Hepatic stellate cell (primary cell): ENCODE data around the gene TLE4.

Experiments used
- DNase-seq: peaks from one replicate; pipeline ENCODE4 v3.0.0; 2011; ENCODE audit warnings: low spot score

Gene TLE4

DNA sequence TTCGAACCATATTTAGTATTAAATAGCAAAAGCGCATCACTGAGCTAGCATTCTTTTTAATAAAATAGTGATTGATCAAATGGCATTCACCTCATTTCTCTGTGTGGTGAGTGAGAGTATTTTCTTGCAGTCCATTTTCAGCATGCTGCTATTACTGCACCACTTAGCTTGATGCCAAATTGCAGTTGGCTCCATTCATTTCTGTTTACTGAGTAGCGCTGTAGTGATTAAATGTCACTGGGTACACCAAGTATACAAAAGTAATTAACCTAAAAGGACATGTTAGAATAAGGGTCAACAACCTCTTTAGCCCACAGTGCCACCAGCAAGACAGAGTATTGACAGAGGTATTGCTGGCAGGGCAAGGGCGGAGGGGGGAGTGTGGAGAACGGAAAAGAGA, 122.0 kb downstream of the TLE4 start:
- DNase-seq = no peak

- no peak for DNase-seq
These were observed 122.4 kb downstream of the TLE4 start for GRCh38 chr9:79694208-79694607.

- peak; percentile 72 for DNase-seq
These were observed 123.1 kb downstream of the TLE4 start for GRCh38 chr9:79694676-79695400.

GRCh38 chr9:79695531-79696175, 123.9 kb downstream of the TLE4 start:
- DNase-seq = no peak

DNA sequence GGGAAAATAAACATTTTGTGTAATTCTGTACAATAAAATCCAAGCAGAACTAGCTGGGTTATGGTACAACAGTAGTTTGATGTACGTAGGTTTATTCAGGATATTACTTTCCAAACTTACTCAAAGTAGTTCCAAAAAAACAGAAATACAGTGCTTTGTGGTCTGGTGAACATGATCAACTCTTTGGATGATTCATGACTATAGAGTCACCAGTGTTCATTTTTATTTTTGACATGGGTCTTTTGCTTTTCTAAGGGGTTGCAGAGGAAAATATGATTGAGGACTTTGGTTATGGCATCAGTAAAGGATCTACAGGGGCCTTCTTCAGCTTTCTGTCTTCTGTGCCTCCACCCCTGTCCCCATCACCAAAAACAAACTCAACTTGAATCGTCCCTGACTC, 127.2 kb downstream of the TLE4 start:
- no peak for DNase-seq

- no peak for DNase-seq
These were observed 127.7 kb downstream of the TLE4 start for GRCh38 chr9:79699479-79699878.

- DNase-seq = no peak
These were observed 129.0 kb downstream of the TLE4 start for GRCh38 chr9:79700607-79701360.

- no peak for DNase-seq
These were observed 129.9 kb downstream of the TLE4 start for GRCh38 chr9:79701651-79702050.

- DNase-seq = no peak
These were observed 133.9 kb downstream of the TLE4 start for GRCh38 chr9:79705704-79706103.

DNA sequence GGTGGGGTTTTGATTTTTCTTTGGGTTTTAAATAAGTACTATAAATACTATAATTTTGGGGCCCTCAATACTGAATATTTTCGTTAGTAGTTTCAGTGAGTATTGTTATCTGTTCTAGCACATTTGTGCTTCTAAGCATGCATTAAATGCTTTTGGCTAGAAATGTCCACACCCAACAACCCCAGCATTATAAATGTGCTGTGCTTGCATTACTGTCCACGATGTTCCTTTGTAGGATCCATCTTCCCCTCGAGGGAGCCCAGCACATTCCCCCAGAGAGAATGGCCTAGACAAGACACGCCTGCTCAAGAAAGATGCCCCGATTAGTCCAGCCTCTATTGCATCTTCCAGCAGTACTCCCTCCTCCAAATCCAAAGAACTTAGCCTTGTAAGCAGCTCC, 134.7 kb downstream of the TLE4 start:
- no peak for DNase-seq

DNA sequence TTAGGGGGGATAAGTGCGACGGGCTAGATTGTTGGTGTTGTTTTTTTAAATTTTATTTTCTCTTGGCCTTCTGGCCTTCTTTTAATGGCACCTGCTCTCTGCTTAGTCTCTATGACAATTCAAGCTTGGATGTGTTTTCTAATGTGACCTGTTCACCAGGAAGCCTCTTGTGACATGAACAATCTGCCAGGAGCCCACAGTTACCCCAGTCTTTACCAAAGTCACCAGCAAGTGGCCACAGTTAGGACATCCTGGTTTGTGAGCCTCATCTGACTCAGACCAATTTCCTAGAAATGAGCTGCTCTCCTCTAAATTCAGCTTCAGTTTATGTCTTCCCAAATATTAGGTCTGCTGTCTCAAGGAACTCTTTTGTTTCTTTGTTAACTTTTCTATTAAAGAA, 135.8 kb downstream of the TLE4 start:
- DNase-seq = no peak

DNA sequence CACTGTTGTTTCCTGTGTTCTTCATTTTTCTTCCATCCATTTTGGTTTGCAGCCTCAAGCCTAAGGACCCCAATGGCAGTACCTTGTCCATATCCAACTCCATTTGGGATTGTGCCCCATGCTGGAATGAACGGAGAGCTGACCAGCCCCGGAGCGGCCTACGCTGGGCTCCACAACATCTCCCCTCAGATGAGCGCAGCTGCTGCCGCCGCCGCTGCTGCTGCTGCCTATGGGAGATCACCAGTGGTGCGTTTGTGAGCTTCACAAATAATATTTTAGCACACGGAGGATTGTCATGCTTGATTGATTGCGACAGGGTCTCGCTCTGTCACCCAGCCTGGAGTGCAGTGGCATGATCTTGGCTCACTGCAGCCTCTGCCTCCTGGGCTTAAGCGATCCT, 136.8 kb downstream of the TLE4 start:
- DNase-seq = no peak

DNA sequence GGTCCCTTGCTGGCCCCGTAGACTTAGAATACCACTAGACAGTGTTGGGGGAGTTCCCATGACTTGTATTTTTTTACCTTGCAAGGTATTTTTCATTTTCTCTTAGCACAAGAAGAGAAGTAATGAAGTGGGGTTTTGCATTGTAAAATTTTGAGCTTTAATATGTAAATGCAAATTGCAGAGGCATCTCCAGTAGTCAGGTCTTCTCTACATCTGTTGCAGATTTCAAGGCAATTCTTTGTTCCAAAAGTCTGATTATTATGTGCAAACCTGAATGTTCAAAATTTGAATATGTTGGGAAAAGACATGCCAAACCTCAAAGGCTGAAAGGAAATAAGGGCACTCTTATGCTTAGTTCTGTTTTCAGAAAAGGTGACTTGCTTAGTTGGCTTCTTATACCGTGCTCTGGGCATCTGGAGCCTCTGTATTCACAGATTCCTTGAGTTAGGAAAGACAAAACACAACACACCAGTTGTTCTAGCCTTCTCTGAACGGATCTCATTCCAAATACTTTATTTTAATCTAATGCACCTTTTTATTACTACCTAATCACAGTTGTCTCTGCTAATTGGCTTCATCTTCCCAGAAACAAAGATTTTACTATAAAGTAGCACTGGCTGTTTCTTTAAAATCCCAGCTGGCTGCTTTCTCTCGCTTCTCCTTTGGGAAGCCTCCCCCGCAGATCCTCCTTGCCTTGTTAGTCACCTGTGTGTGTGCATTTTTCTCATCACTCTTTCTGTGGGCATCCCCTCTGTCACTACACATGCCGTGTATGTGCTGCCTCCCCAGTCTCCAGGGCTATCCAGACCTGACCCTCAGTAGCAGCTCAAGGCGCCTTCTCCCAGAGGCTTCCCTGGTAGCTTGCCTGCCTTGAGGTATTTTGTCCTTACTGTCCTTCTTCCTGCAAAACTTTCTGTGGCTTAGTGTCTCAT, 138.2 kb downstream of the TLE4 start:
- no peak for DNase-seq

DNA sequence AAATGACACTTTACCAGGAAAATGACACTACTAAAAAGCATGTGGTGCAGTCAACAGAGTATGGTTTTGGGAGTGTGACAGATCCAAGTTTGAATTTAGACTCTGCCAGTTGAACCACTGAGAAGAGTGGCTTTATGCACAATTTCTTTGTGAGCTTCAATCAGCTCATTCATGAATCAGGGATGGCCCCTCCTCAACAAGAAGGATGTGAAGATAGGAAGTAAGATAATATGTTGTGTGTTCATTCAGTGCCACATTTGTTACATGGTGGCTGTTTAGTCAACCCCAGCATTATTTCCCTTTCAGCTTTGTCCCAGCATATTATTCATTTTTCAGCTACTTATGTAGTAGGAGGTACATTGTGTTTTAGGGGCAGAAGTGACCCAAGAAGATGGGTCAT, 140.1 kb downstream of the TLE4 start:
- DNase-seq = no peak

GRCh38 chr9:79719021-79719420, 147.3 kb downstream of the TLE4 start:
- no peak for DNase-seq

GRCh38 chr9:79719989-79720388, 148.2 kb downstream of the TLE4 start:
- no peak for DNase-seq

DNA sequence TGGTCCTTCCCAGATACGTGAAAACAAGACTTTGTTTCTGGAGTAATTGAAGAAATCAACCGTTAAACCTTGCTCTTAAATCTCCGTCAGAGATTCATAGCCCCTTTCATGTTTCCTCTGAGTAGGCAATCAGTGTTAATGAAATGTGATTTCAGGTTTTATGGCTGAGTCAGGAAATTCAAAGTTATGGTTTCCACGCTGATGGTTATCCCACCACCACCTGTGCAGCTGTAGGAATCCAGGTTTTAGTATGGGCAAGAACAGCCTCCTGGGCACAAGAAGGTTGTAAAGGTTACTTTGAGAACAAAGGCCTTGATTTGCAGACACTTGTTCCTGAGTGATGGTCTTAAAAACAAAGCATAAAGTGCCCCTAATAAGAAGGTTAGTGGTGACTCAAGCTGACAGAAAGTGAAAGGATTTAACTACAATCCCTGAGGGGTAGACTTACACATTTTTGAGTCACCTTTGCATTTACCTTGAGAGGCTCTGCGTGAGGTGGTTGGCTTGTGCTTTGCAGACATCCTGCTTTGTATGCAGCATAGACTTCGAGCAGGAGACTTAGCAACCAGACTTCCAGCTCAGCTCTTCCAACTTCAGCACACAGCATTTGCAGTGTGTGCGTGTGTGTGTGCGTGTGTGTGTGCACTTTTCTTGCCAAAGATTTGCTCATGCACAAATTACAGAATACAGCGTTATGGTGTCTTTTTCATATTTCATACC, 159.6 kb downstream of the TLE4 start:
- DNase-seq = no peak

DNA sequence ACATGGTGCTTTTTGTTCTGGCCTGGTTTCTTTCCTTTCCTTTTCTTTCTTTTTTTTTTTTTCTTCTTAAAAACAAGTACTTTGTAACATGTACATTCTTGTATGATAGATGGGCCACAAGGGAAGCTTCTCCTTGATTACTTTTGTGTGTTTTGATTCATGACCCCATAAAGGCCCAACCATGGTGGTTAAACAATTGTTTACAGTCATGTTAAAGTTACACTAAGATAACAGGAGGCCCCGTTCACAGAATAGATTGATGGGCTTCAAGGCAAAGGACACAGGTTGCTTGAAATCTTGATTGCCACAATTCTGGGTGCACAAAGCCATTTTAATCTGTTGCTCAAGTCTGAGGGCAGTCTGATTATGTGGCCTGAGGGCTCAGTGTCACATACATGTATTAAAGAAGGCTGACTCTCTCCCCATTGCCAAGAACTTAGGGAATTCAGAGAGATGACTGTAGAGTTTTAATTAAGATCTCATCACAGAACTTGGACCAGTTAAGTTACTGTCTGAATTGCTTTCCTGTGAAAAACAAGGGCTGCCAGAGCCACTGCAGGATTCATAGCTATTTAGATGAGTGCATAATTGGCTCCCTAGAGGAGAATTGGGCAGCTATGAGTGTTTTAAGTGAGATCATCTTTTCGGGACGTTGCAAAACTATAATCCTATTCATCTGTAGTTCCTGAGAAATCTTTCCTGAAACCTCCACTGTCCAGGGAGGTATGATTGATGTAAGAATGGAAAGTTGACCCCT, 163.4 kb downstream of the TLE4 start:
- no peak for DNase-seq

DNA sequence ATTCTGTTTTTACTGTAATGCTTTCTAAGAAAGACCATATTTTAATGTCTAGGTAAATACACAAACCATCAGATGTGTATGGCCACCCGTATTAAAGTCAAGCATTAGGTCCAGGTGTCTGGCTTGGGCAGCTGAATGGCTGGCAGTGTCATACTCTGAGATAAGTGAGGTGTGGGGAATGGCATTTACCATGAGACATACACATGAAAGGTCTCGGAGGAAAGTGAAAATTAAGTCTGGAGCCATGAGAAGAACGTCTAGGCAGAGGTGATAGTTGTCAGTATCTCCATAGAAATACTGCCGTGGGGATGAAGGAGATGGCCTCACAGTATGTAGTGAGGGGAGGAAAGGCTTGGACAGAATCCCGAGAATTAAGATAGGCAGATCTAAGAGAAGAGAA, 164.3 kb downstream of the TLE4 start:
- DNase-seq = no peak

- DNase-seq = no peak
These were observed 169.6 kb downstream of the TLE4 start for GRCh38 chr9:79741381-79741780.
